ENCODE data around the gene PAQR7.
A peak's percentile ranks its signal among the peaks of the same experiment; 100 is the strongest.

PAQR7 gene

DNA sequence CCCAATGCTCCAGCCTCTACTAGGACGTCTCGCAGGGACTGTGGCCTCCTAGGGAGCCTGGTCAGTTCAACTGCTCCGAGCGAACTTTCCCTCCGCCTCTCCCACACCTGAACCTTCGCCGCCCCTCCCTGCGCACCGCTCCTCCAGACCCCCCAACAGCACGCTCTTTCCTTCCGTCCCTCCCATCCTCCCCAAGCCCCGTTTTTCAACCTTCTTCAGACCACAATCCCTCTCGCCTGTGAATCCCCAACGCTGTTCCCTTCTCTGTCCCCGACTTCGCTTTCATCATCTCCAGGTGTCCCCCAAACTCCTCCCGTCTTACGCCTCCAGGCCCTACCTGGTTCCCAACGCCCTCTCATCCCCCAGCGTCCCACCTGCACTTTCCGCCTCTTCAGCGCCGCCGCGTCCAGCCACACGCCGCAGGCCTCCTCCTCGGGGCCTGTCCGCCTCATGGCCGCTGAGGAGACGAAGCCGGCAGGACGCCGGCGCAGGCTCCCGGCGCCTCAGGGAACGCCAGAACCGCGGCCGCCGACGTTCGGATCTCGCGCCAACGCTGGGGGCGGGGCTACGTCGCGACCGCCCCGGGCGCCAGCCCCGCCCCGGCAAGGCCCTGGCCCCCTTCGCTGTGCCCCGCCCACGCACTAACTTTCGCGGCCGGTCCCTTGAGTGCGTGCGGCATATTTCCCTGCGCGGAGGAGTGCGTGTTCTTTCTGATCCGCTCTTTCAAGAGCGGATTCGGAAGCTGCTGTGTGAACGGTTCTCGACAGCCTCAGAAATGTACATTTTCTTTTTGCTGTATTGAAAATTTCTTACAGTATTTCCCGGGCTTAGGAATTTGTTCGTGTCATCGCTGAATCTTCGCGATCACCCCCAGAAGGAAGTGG, 16.4 kb downstream of the PAQR7 start, which contains the start of gene AUNIP:
Gene AUNIP, minus strand, starts transcription at position 552 of the 884 bp plus-strand sequence. Its CDS starts 100 bp downstream, at position 452.
- H3K27ac ChIP-seq: peak within 1 kb of the TSS; percentile 84
- TF ChIP-seq ZFX (IDR thresholded peaks at IDR 0.05) (peak; percentile 60; the same call in 1 of the 2 replicates), CTCF (conservative IDR thresholded peaks at IDR 0.05) (no peak)

DNA sequence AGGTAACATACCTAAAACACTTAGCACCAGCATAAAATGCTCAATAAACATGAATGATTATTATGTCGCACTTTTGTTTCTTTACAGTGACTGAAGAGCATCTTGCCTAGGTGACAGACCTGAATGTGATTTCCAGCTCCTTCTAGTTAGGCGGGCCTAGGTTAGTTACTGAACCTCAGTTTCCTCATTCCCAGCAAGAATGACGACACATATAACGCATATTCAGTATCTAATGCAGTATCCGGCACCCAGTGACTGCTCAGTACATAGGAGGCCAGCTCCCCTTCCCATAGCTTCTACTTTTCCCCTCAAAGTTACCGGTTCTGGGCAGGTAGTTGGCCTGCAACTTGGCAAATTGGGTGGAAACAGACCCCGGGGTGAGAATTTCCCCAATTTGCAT, 17.0 kb downstream of the PAQR7 start:
- TF ChIP-seq CTCF (conservative IDR thresholded peaks at IDR 0.05) (no peak), ZFX (IDR thresholded peaks at IDR 0.05) (no peak)
- H3K27ac ChIP-seq: peak overlapping the region; percentile 84

- no peak overlapping the region for H3K27ac ChIP-seq
- TF ChIP-seq ZFX (IDR thresholded peaks at IDR 0.05) (no peak), CTCF (conservative IDR thresholded peaks at IDR 0.05) (no peak)
These were observed 18.7 kb downstream of the PAQR7 start for GRCh38 chr1:25856856-25857255.

GRCh38 chr1:25854554-25854953, 21.0 kb downstream of the PAQR7 start:
- H3K27ac ChIP-seq: no peak overlapping the region
- TF ChIP-seq CTCF (conservative IDR thresholded peaks at IDR 0.05): no peak
- TF ChIP-seq ZFX (IDR thresholded peaks at IDR 0.05): no peak

- TF ChIP-seq ZFX (IDR thresholded peaks at IDR 0.05) (no peak), CTCF (conservative IDR thresholded peaks at IDR 0.05) (no peak)
- H3K27ac ChIP-seq: no peak overlapping the region
These were observed 27.0 kb downstream of the PAQR7 start for GRCh38 chr1:25848531-25848930.

GRCh38 chr1:25847929-25848328, 27.6 kb downstream of the PAQR7 start:
- H3K27ac ChIP-seq: no peak overlapping the region
- TF ChIP-seq CTCF (conservative IDR thresholded peaks at IDR 0.05) (no peak), ZFX (IDR thresholded peaks at IDR 0.05) (no peak)

GRCh38 chr1:25845664-25846063, 29.8 kb downstream of the PAQR7 start:
- TF ChIP-seq ZFX (IDR thresholded peaks at IDR 0.05): no peak
- TF ChIP-seq CTCF (conservative IDR thresholded peaks at IDR 0.05): no peak
- no peak overlapping the region for H3K27ac ChIP-seq
